ENCODE measurements around the gene PSMD11. TPM values are rescaled to one million over a fixed set of nuclear protein-coding genes. Genes with fewer than 3 reads are reported as not detected.

The PSMD11 gene
- total RNA-seq, 1 experiment from 2014 or later: 212 TPM

- H3K4me1 ChIP-seq (ENCODE audit: control insufficient read depth, insufficient read depth, low read length): no peaks in the 10 kb centered on the region
- ChIA-PET CTCF (interaction anchor here (0.9 kb wide), 1 partner anchor 9 kb away, joined by 3 read pairs; no protein-coding TSS in a partner anchor), POLR2A (no interaction called here)
- TF ChIP-seq POLR2AphosphoS5 (IDR thresholded peaks at IDR 0.05; ENCODE audit: low read depth, low read length) (no peak), CTCF (IDR thresholded peaks at IDR 0.05) (no peak), TCF7L2 (IDR thresholded peaks at IDR 0.05; ENCODE audit: low read depth, low read length) (no peak), REST (IDR thresholded peaks at IDR 0.05; ENCODE audit: insufficient read depth in 1 of 2, low read depth in 2 of 2, low read length in 1 of 2) (no peak), SIN3A (IDR thresholded peaks at IDR 0.05; ENCODE audit: borderline replicate concordance, insufficient read depth, low read depth, low read length) (no peak)
- H3K4me3 ChIP-seq (ENCODE audit: low read depth in 2 of 2, low read length in 2 of 2): no peak overlapping the region
- H3K27ac ChIP-seq (ENCODE audit: low read length): no peak overlapping the region
- DNase-seq (ENCODE audit: low read depth, low spot score): no peak
- intact Hi-C loops (cut with micrococcal nuclease; ENCODE audit: unreplicated experiment): no loop called here
- no peak for ATAC-seq
- no TSS peak for BruUV-seq (replicated peaks)
- H3K27me3 ChIP-seq (ENCODE audit: control insufficient read depth, insufficient read depth, low read length): no peaks in the 10 kb centered on the region
- peaks cover 39% of the 10 kb centered on the region for H3K36me3 ChIP-seq (ENCODE audit: control insufficient read depth, insufficient read depth, low read length)
- in situ Hi-C loops (cut with HindIII; ENCODE audit: low pct_unique_long_range_greater_than_20kb, low sequenced_read_pairs): no loop called here
- H3K9me3 ChIP-seq (ENCODE audit: control insufficient read depth, insufficient read depth, low read depth, low read length): no peaks in the 10 kb centered on the region
Observed at GRCh38 chr17:32470405-32471167, 26.3 kb downstream of the PSMD11 start.

GRCh38 chr17:32471652-32472051, 27.3 kb downstream of the PSMD11 start:
- TF ChIP-seq SIN3A (IDR thresholded peaks at IDR 0.05; ENCODE audit: borderline replicate concordance, insufficient read depth, low read depth, low read length) (no peak), POLR2AphosphoS5 (IDR thresholded peaks at IDR 0.05; ENCODE audit: low read depth, low read length) (no peak), TCF7L2 (IDR thresholded peaks at IDR 0.05; ENCODE audit: low read depth, low read length) (no peak), REST (IDR thresholded peaks at IDR 0.05; ENCODE audit: insufficient read depth in 1 of 2, low read depth in 2 of 2, low read length in 1 of 2) (no peak), CTCF (IDR thresholded peaks at IDR 0.05) (no peak)
- ChIA-PET CTCF (interaction anchor here (0.9 to 1.1 kb wide), 2 partner anchors 9 to 10 kb away, joined by 3 read pairs; no protein-coding TSS in a partner anchor), POLR2A (no interaction called here)
- Histone ChIP-seq H3K36me3 (ENCODE audit: control insufficient read depth, insufficient read depth, low read length) (peaks cover 39% of the 10 kb centered on the region), H3K4me3 (ENCODE audit: low read depth in 2 of 2, low read length in 2 of 2) (no peak overlapping the region), H3K27me3 (ENCODE audit: control insufficient read depth, insufficient read depth, low read length) (no peaks in the 10 kb centered on the region), H3K4me1 (ENCODE audit: control insufficient read depth, insufficient read depth, low read length) (no peaks in the 10 kb centered on the region), H3K9me3 (ENCODE audit: control insufficient read depth, insufficient read depth, low read depth, low read length) (no peaks in the 10 kb centered on the region), H3K27ac (ENCODE audit: low read length) (no peak overlapping the region)
- DNase-seq (ENCODE audit: low read depth, low spot score) (no peak), ATAC-seq (no peak)
- intact Hi-C loops (cut with micrococcal nuclease; ENCODE audit: unreplicated experiment) (no loop called here), in situ Hi-C loops (cut with HindIII; ENCODE audit: low pct_unique_long_range_greater_than_20kb, low sequenced_read_pairs) (no loop called here)
- BruUV-seq (replicated peaks): no TSS peak

All from Panc1 (cell line).